ENCODE data around the gene NDUFB10.
A peak's percentile ranks its signal among the peaks of the same experiment; 100 is the strongest.

The NDUFB10 gene

DNA sequence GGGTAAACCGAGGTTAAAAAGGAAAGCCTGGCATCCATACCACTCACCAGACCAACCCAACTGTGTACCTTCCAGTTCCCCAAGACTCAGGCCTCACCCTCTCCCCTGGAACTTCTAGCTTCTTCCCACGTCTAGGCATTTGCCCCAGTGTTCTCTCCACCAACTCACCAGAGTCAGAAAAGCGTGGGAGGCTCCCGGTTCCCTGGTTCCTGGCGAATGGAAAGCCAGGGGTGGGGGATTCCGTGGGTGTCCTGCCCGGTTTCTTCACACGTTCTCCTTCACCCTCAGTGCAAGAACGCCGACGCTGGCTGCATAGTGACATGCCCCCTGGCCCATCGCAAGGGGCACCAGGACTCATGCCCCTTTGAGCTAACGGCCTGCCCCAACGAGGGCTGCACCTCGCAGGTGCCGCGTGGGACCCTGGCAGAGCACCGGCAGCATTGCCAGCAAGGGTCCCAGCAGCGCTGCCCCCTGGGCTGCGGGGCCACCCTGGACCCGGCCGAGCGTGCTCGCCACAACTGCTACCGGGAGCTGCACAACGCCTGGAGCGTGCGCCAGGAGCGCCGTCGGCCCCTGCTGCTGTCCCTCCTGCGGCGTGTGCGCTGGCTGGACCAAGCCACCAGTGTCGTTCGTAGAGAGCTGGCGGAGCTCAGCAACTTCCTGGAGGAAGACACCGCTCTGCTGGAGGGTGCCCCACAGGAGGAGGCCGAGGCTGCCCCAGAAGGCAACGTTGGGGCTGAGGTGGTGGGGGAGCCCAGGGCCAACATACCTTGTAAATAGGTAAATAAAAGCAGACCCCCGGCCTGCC, 9.0 kb downstream of the NDUFB10 start:
- Histone ChIP-seq H3K9me3 (ENCODE audit: severe bottlenecking) (no peaks in the 10 kb centered on the region), H3K27ac (ENCODE audit: poor library complexity, severe bottlenecking) (no peak overlapping the region), H3K27me3 (ENCODE audit: insufficient read depth, poor library complexity, severe bottlenecking) (no peaks in the 10 kb centered on the region), H3K36me3 (ENCODE audit: low read depth) (peaks cover 16% of the 10 kb centered on the region), H3K4me1 (ENCODE audit: insufficient read depth, poor library complexity, severe bottlenecking) (no peaks in the 10 kb centered on the region), H3K4me3 (ENCODE audit: severe bottlenecking) (no peak overlapping the region)
- TF ChIP-seq, protein P1, sequence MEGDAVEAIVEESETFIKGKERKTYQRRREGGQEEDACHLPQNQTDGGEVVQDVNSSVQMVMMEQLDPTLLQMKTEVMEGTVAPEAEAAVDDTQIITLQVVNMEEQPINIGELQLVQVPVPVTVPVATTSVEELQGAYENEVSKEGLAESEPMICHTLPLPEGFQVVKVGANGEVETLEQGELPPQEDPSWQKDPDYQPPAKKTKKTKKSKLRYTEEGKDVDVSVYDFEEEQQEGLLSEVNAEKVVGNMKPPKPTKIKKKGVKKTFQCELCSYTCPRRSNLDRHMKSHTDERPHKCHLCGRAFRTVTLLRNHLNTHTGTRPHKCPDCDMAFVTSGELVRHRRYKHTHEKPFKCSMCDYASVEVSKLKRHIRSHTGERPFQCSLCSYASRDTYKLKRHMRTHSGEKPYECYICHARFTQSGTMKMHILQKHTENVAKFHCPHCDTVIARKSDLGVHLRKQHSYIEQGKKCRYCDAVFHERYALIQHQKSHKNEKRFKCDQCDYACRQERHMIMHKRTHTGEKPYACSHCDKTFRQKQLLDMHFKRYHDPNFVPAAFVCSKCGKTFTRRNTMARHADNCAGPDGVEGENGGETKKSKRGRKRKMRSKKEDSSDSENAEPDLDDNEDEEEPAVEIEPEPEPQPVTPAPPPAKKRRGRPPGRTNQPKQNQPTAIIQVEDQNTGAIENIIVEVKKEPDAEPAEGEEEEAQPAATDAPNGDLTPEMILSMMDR (IDR thresholded peaks at IDR 0.05; ENCODE audit: poor library complexity, severe bottlenecking): no peak
- no peak for ATAC-seq (ENCODE audit: low read depth)
- no peak for DNase-seq (ENCODE audit: low spot score)

DNA sequence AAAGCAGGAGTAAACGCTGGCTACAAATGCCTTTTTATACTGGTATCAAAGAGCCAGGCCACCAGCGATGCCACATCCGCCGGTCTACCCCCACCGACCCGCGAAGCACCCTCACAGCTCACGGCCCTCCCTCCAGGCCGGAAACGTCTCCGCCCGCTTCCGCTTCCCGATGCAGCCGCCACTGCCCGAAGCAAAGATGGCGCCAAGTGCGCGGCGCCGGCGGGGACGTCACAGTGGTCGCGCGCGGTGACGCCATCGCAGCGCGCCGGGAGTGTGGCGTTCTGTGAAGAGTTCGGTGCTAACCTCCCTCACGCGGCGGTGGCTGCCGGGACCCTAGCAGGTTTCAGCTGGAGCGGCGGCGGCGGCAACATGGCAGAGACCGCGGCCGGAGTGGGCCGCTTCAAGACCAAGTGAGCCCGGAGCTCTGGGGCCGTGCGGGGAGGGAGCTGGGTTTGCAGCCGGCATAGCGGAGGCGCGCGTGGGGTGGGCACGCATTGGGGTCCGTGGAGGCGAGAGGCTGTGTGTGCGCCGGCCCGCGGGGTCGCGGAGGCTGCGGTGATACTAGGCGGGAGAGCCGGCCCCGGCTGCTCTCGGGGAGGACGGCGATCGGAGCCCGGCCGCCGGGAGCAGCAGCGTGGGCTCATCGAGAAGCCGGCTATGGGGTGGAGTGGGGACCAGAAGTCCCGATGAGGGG, 12.6 kb downstream of the NDUFB10 start, which contains the start of gene TBL3:
Gene TBL3, plus strand, starts transcription at position 258 of the 694 bp plus-strand sequence. Its CDS starts 112 bp downstream, at position 370.
- ATAC-seq (ENCODE audit: low read depth) (peak; percentile 87), DNase-seq (ENCODE audit: low spot score) (peak; percentile 94)
- no peaks in the 10 kb centered on the region for H3K4me1 ChIP-seq (ENCODE audit: insufficient read depth, poor library complexity, severe bottlenecking)

DNA sequence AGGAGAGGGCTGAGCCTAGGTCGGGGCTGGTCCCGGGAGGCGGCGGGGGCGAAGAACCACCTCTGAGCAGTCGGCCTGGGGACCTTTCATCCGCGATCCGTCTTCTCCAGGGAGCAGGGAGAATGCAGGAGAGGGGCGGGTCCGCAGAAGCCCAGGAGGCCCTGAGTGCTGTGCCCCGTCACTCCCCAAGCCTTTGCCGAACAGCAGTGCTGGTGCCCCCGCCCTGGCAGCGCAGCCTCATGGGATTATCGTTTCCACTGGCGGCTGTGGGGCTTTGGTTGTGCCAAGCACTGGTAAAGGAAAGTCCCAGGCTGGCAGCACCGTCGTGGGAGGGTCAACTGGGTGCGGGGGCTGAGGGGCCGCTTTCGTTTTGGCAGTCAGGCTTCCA, 13.1 kb downstream of the NDUFB10 start:
- peak overlapping the region; percentile 71 for H3K27ac ChIP-seq (ENCODE audit: poor library complexity, severe bottlenecking)

More for the DNA sequence above, 12.6 kb downstream of the NDUFB10 start, which contains the start of gene TBL3:
- TF ChIP-seq, protein P1 (IDR thresholded peaks at IDR 0.05; ENCODE audit: poor library complexity, severe bottlenecking): no peak
- H3K36me3 ChIP-seq (ENCODE audit: low read depth): peaks cover 19% of the 10 kb centered on the region; the same call in 1 of the 2 replicates
- H3K4me3 ChIP-seq (ENCODE audit: severe bottlenecking): peak within 1 kb of the TSS; percentile 93
- peak within 1 kb of the TSS; percentile 71 for H3K27ac ChIP-seq (ENCODE audit: poor library complexity, severe bottlenecking)
- H3K9me3 ChIP-seq (ENCODE audit: severe bottlenecking): no peaks in the 10 kb centered on the region
- no peaks in the 10 kb centered on the region for H3K27me3 ChIP-seq (ENCODE audit: insufficient read depth, poor library complexity, severe bottlenecking)

DNA sequence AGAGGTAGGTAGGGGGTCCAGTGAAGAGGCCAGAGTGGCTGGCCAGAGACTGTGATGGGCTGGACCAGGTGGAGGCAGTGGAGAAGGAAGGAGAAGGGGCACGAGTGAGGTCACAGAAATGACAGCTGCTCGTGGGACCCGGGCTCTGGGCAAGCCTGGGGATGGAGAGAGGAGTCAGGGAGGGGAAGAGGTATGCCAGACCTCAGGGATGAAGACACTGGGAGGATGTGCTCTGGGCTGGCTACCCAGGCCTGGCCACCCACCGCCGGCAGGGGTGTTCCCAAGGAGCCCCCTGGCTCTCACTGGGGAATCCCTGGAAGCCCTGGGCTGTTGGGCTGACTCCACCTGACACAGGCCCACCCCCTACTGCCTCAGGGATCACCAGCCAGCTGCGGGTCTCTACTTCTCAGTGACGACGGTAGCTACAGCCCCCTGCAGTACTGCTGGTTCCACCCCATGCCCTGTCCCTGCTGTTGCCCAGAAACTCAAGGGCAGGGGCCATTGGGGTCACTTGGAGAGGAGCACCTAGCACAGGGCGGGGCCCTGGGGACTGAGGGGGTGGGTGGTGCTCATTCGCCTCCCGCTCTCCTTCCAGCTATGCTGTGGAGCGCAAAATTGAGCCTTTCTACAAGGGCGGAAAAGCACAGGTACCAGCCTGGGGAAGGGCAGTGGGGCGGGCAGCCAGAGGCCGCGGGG, 14.3 kb downstream of the NDUFB10 start:
- Histone ChIP-seq H3K27me3 (ENCODE audit: insufficient read depth, poor library complexity, severe bottlenecking) (no peaks in the 10 kb centered on the region), H3K36me3 (ENCODE audit: low read depth) (peaks cover 28% of the 10 kb centered on the region), H3K27ac (ENCODE audit: poor library complexity, severe bottlenecking) (no peak overlapping the region), H3K4me1 (ENCODE audit: insufficient read depth, poor library complexity, severe bottlenecking) (no peaks in the 10 kb centered on the region), H3K4me3 (ENCODE audit: severe bottlenecking) (no peak overlapping the region), H3K9me3 (ENCODE audit: severe bottlenecking) (no peaks in the 10 kb centered on the region)
- ATAC-seq (ENCODE audit: low read depth): no peak
- no peak for DNase-seq (ENCODE audit: low spot score)
- TF ChIP-seq, protein P1 (IDR thresholded peaks at IDR 0.05; ENCODE audit: poor library complexity, severe bottlenecking): no peak

More for the DNA sequence above, 13.1 kb downstream of the NDUFB10 start:
- H3K36me3 ChIP-seq (ENCODE audit: low read depth): peaks cover 21% of the 10 kb centered on the region; the same call in 1 of the 2 replicates
- ATAC-seq (ENCODE audit: low read depth) (peak; percentile 23; the same call in 2 of the 3 replicates), DNase-seq (ENCODE audit: low spot score) (no peak)
- H3K4me1 ChIP-seq (ENCODE audit: insufficient read depth, poor library complexity, severe bottlenecking): no peaks in the 10 kb centered on the region
- H3K9me3 ChIP-seq (ENCODE audit: severe bottlenecking): no peaks in the 10 kb centered on the region
- peak overlapping the region; percentile 93 for H3K4me3 ChIP-seq (ENCODE audit: severe bottlenecking)
- TF ChIP-seq, protein P1 (IDR thresholded peaks at IDR 0.05; ENCODE audit: poor library complexity, severe bottlenecking): no peak
- no peaks in the 10 kb centered on the region for H3K27me3 ChIP-seq (ENCODE audit: insufficient read depth, poor library complexity, severe bottlenecking)

Measured in RWPE2 (cell line).